Measurements from ENCODE around the gene STX10. TPM values are rescaled to one million over a fixed set of nuclear protein-coding genes. Genes with fewer than 3 reads are reported as not detected.

STX10 gene
- total and polyA plus RNA-seq, 9 of the 15 experiments (the other 6 are each of a cell fraction or from before 2014, with no cell fraction given) = 0.51 to 66.3 (median 31.0) TPM

GRCh38 chr19:13163609-13164342, 13.6 kb upstream of the STX10 start (continued):
- peak; percentile 13; the same call in 1 of the 2 replicates for TF ChIP-seq ZNF592 (IDR thresholded peaks at IDR 0.05)
- no peak for TF ChIP-seq GABPB1 (CRISPR knock-in tag; IDR thresholded peaks at IDR 0.05)
- TF ChIP-seq ZNF347 (CRISPR knock-in tag; IDR thresholded peaks at IDR 0.05; ENCODE audit: low read depth) = no peak
- TF ChIP-seq JUND (IDR thresholded peaks at IDR 0.05; ENCODE audit: borderline replicate concordance, low read depth, low read length) = peak; percentile 2; the same call in 1 of the 2 replicates
- TF ChIP-seq JUND (tag; IDR thresholded peaks at IDR 0.05; ENCODE audit: borderline replicate concordance, low read depth, low read length) = no peak; the same call in 2 of the 3 replicates
- TF ChIP-seq, protein P1, sequence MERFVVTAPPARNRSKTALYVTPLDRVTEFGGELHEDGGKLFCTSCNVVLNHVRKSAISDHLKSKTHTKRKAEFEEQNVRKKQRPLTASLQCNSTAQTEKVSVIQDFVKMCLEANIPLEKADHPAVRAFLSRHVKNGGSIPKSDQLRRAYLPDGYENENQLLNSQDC (CRISPR knock-in tag; IDR thresholded peaks at IDR 0.05) = no peak
- TF ChIP-seq NCOR1 (IDR thresholded peaks at IDR 0.05) = peak; percentile 60
- TF ChIP-seq ID3 (CRISPR knock-in tag; IDR thresholded peaks at IDR 0.05) = no peak
- TF ChIP-seq ID3 (tag; IDR thresholded peaks at IDR 0.05) = peak; percentile 39; the same call in 1 of the 2 replicates
- TF ChIP-seq GABPA (tag; conservative IDR thresholded peaks at IDR 0.05; ENCODE audit: low read depth) = no peak
- no peak for TF ChIP-seq L3MBTL2 (IDR thresholded peaks at IDR 0.05)
- TF ChIP-seq, protein P2, sequence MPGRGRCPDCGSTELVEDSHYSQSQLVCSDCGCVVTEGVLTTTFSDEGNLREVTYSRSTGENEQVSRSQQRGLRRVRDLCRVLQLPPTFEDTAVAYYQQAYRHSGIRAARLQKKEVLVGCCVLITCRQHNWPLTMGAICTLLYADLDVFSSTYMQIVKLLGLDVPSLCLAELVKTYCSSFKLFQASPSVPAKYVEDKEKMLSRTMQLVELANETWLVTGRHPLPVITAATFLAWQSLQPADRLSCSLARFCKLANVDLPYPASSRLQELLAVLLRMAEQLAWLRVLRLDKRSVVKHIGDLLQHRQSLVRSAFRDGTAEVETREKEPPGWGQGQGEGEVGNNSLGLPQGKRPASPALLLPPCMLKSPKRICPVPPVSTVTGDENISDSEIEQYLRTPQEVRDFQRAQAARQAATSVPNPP (IDR thresholded peaks at IDR 0.05; ENCODE audit: borderline replicate concordance, insufficient read depth, insufficient read length) = no peak
- no peak for TF ChIP-seq ATF7 (IDR thresholded peaks at IDR 0.05)
- TF ChIP-seq PHF8 (IDR thresholded peaks at IDR 0.05; ENCODE audit: borderline replicate concordance, low read length) = no peak; the same call in 1 of the 2 replicates
- 0 out of 2 replicates have a peak, but pooled peaks have one; percentile 63 for TF ChIP-seq ZNF263 (CRISPR knock-in tag; IDR thresholded peaks at IDR 0.05; ENCODE audit: borderline replicate concordance)
- TF ChIP-seq NCOA1 (IDR thresholded peaks at IDR 0.05; ENCODE audit: low read depth) = no peak
- TF ChIP-seq, protein P3, sequence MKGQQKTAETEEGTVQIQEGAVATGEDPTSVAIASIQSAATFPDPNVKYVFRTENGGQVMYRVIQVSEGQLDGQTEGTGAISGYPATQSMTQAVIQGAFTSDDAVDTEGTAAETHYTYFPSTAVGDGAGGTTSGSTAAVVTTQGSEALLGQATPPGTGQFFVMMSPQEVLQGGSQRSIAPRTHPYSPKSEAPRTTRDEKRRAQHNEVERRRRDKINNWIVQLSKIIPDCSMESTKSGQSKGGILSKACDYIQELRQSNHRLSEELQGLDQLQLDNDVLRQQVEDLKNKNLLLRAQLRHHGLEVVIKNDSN (CRISPR knock-in tag; IDR thresholded peaks at IDR 0.05) = no peak
- TF ChIP-seq ZFX (CRISPR knock-in tag; IDR thresholded peaks at IDR 0.05) = peak; percentile 64
- TF ChIP-seq ATF3 (IDR thresholded peaks at IDR 0.05) = peak; percentile 54
- TF ChIP-seq ATF3 (CRISPR knock-in tag; conservative IDR thresholded peaks at IDR 0.05) = no peak

Measured in K562 (cell line).